HCT116 (cell line): ENCODE results near the gene CDK8. TPM values are rescaled to one million over a fixed set of nuclear protein-coding genes. Genes with fewer than 3 reads are reported as not detected.

Source experiments
- ATAC-seq: fragments of 200-7000 bp; cut with Tn5 transposase; 2 replicates; pipeline ENCODE4 v1.9.1; 2020; ENCODE audit warnings: mild to moderate bottlenecking, moderate library complexity
- BruUV-seq: library from RNA; stranded (reverse); fragments of 400-500 nt; replicated peaks from 2 replicates; lab custom pipeline; 2021; lab: Mats Ljungman, UMichigan
- CTCF ChIA-PET: fragments of 300-600 bp; sonication (Branson Sonifier 250); formaldehyde crosslinking; loops from one replicate; lab custom pipeline; 2021; ENCODE audit warnings: antibody characterized with exemption; lab: Charles Lee
- POLR2A ChIA-PET: fragments of 300-600, 350-600 bp; sonication (Branson Sonifier 250); formaldehyde crosslinking; loops from one replicate; lab custom pipeline; 2021; ENCODE audit warnings: antibody characterized with exemption; lab: Charles Lee
- RAD21 ChIA-PET, 2 experiments: fragments of 300-600 bp; sonication (Branson Sonifier 250); formaldehyde crosslinking; loops; one replicate each; lab custom pipeline; 2023; ENCODE audit warnings: low total read pairs in 2 of 2; ENCODE audit not compliant: uncharacterized antibody in 2 of 2, unreplicated experiment in 2 of 2, low non-redundant PET in 1 of 2; lab: Charles Lee
- DNase-seq: peaks from one replicate; pipeline ENCODE4 v3.0.0-alpha.2; 2010; ENCODE audit warnings: low read depth, low spot score
- H2AFZ ChIP-seq: fragments of 200-600 bp; shearing (Covaris generic), sonication (generic); 2 replicates; pipeline ENCODE4 v1.6.1; 2017; ENCODE audit warnings: low read depth, mixed run types, mixed read lengths, antibody characterized with exemption, low read length; ENCODE audit not compliant: poor library complexity, severe bottlenecking
- H3K27ac ChIP-seq: 2 replicates; pipeline ENCODE4 v1.5.1; 2012; ENCODE audit warnings: low read depth, low read length
- H3K27me3 ChIP-seq: fragments of 200-600 bp; sonication (generic); 2 replicates; pipeline ENCODE4 v1.6.1; 2016; ENCODE audit warnings: mixed run types, low read length, mixed read lengths; ENCODE audit not compliant: insufficient read depth
- H3K36me3 ChIP-seq, 2 experiments: fragments of 200-500 bp in 1 of 2; fragments of 200-600 bp in 1 of 2; sonication (Bioruptor generic) in 1 of 2; sonication (generic) in 1 of 2; 2 replicates each; pipeline versions ENCODE4 v1.5.1 to v1.6.1; 2014 to 2016; ENCODE audit warnings: low read length in 2 of 2, inconsistent platforms in 1 of 2, mixed read lengths in 1 of 2, mixed run types in 1 of 2; ENCODE audit not compliant: insufficient read depth in 2 of 2, control insufficient read depth in 1 of 2
- H3K4me1 ChIP-seq, 2 experiments: fragments of 200-600 bp in 1 of 2; sonication (generic) in 1 of 2; 2 replicates each; pipeline versions ENCODE4 v1.5.1 to v1.6.1; 2012 to 2017; ENCODE audit warnings: low read length in 2 of 2, inconsistent platforms in 1 of 2, mild to moderate bottlenecking in 1 of 2, mixed read lengths in 1 of 2, mixed run types in 1 of 2, moderate library complexity in 1 of 2; ENCODE audit not compliant: insufficient read depth in 2 of 2, control insufficient read depth in 1 of 2
- H3K4me2 ChIP-seq: fragments of 200-600 bp; sonication (generic); 2 replicates; pipeline ENCODE4 v1.6.1; 2017; ENCODE audit warnings: mixed run types, low read length, mixed read lengths
- H3K4me3 ChIP-seq, 2 experiments: fragments of 200-600 bp in 1 of 2; sonication (generic) in 1 of 2; replicated peaks in 1 of 2; 2 replicates each; pipeline ENCODE4 v1.5.1; 2011 to 2016; ENCODE audit warnings: low read length in 2 of 2, control low read depth in 1 of 2, low read depth in 1 of 2, mild to moderate bottlenecking in 1 of 2, mixed read lengths in 1 of 2, mixed run types in 1 of 2
- H3K79me2 ChIP-seq: fragments of 200-600 bp; sonication (generic); 2 replicates; pipeline ENCODE4 v1.6.1; 2017; ENCODE audit warnings: mild to moderate bottlenecking, mixed run types, low read length, moderate library complexity, mixed read lengths; ENCODE audit not compliant: insufficient read depth
- H3K9ac ChIP-seq: fragments of 200-600 bp; sonication (generic); 2 replicates; pipeline ENCODE4 v1.6.1; 2016; ENCODE audit warnings: low read length, mixed read lengths
- H3K9me2 ChIP-seq: fragments of 200-600 bp; sonication (generic), shearing (Covaris generic); 2 replicates; pipeline ENCODE4 v1.6.1; 2017; ENCODE audit warnings: mixed run types, mild to moderate bottlenecking, moderate library complexity; ENCODE audit not compliant: insufficient read depth
- H3K9me3 ChIP-seq, 2 experiments: fragments of 200-500 bp in 1 of 2; fragments of 200-600 bp in 1 of 2; sonication (Bioruptor generic) in 1 of 2; sonication (generic) in 1 of 2; 2 replicates each; pipeline ENCODE4 v1.6.1; 2014 to 2017; ENCODE audit warnings: low read length in 2 of 2, mixed read lengths in 2 of 2, inconsistent platforms in 1 of 2, low read depth in 1 of 2, mild to moderate bottlenecking in 1 of 2, mixed run types in 1 of 2, moderate library complexity in 1 of 2; ENCODE audit not compliant: control insufficient read depth in 1 of 2, insufficient read depth in 1 of 2
- H4K20me1 ChIP-seq: fragments of 200-600 bp; sonication (generic), shearing (Covaris generic); 2 replicates; pipeline ENCODE4 v1.6.1; 2017; ENCODE audit warnings: mixed run types, mild to moderate bottlenecking, moderate library complexity; ENCODE audit not compliant: insufficient read depth
- ATF3 ChIP-seq: IDR thresholded peaks from 2 replicates; pipeline ENCODE4 v1.6.1; 2012
- CEBPB ChIP-seq: IDR thresholded peaks from 2 replicates; pipeline ENCODE4 v1.6.1; 2012; ENCODE audit warnings: low read depth
- EGR1 ChIP-seq: IDR thresholded peaks from 2 replicates; pipeline ENCODE4 v1.6.1; 2012; ENCODE audit warnings: low read depth
- EZH2 ChIP-seq: fragments of 200-600 bp; sonication (generic); IDR thresholded peaks from 2 replicates; pipeline ENCODE4 v1.6.1; 2017; ENCODE audit warnings: antibody characterized with exemption, mixed run types
- EZH2phosphoT487 ChIP-seq: fragments of 200-600 bp; IDR thresholded peaks from 2 replicates; pipeline ENCODE4 v1.6.1; 2018; ENCODE audit warnings: antibody characterized with exemption, borderline replicate concordance
- JUND ChIP-seq: IDR thresholded peaks from 2 replicates; pipeline ENCODE4 v1.6.1; 2012
- POLR2A ChIP-seq: IDR thresholded peaks from 2 replicates; pipeline ENCODE4 v1.7.0; 2011; ENCODE audit warnings: borderline replicate concordance; ENCODE audit not compliant: insufficient read depth, insufficient read length; ENCODE audit errors: extremely low read depth
- POLR2AphosphoS5 ChIP-seq: IDR thresholded peaks from 2 replicates; pipeline ENCODE4 v1.6.1; 2011; ENCODE audit warnings: mild to moderate bottlenecking, low read depth, low read length, moderate library complexity
- REST ChIP-seq: IDR thresholded peaks from 2 replicates; pipeline ENCODE4 v1.6.1; 2012; ENCODE audit warnings: low read depth
- SIN3A ChIP-seq: IDR thresholded peaks from 2 replicates; pipeline ENCODE4 v1.6.1; 2012; ENCODE audit warnings: low read depth
- TCF7L2 ChIP-seq: IDR thresholded peaks from 2 replicates; pipeline ENCODE4 v1.7.0; 2011; ENCODE audit warnings: borderline replicate concordance, inconsistent platforms; ENCODE audit not compliant: insufficient read depth, insufficient read length; ENCODE audit errors: extremely low read depth
- ZBTB33 ChIP-seq: IDR thresholded peaks from 2 replicates; pipeline ENCODE4 v1.6.1; 2011; ENCODE audit warnings: mild to moderate bottlenecking, low read length, moderate library complexity; ENCODE audit not compliant: insufficient replicate concordance; ENCODE audit errors: extremely low read depth
- ZFX ChIP-seq: fragments of 450-650 bp; IDR thresholded peaks from 2 replicates; pipeline ENCODE4 v1.6.1; 2017
- intact Hi-C: fragments of 100-400 bp; cut with micrococcal nuclease; formaldehyde crosslinking; loops from 2 replicates; pipeline ENCODE4 v1.10.0; 2022
- total RNA-seq: library from RNA; stranded (reverse); gene quantifications from one replicate; pipeline ENCODE4 v1.2.1, GENCODE V29; 2021; ENCODE audit not compliant: unreplicated experiment

CDK8 gene
- total RNA-seq, 1 experiment from 2014 or later = 23.8 TPM

GRCh38 chr13:26219726-26220125 lies 34.2 kb upstream of the CDK8 start:
- Histone ChIP-seq H3K27me3 (no peaks in the 10 kb centered on the region), H3K4me3 (no peak overlapping the region), H3K79me2 (peaks cover 29% of the 10 kb centered on the region)
- TF ChIP-seq REST (no peak), EZH2phosphoT487 (no peak), POLR2AphosphoS5 (no peak), TCF7L2 (no peak), POLR2A (no peak), ZBTB33 (no peak), CEBPB (no peak), EGR1 (no peak), SIN3A (no peak), ZFX (no peak), EZH2 (no peak), JUND (no peak), ATF3 (no peak)
- TF ChIP-seq, all 23 proteins: peak for 0
- Histone ChIP-seq H3K36me3 (peaks cover 35 to 47% of the 10 kb centered on the region in 2 experiments), H3K9me3 (no peaks in the 10 kb centered on the region), H3K9me2 (no peaks in the 10 kb centered on the region), H3K4me2 (no peak overlapping the region), H3K27ac (no peak overlapping the region), H3K4me1 (peaks cover 10 to 13% of the 10 kb centered on the region in 2 experiments), H4K20me1 (no peaks in the 10 kb centered on the region), H3K9ac (no peak overlapping the region), H2AFZ (no peak overlapping the region)
- DNase-seq (no peak), ATAC-seq (no peak)
- CTCF ChIA-PET = no interaction called here
- BruUV-seq = no TSS peak
- intact Hi-C loops = no loop called here
- POLR2A ChIA-PET = no interaction called here
- RAD21 ChIA-PET = no interaction called here
